Inferior parietal cortex (tissue), 1 donor: Measurements from ENCODE around the gene ADORA3.

Experiments used
- DNase-seq: peaks from one replicate; pipeline ENCODE4 v3.0.0-alpha.2; 2016; ENCODE audit errors: extremely low spot score

The ADORA3 gene

DNA sequence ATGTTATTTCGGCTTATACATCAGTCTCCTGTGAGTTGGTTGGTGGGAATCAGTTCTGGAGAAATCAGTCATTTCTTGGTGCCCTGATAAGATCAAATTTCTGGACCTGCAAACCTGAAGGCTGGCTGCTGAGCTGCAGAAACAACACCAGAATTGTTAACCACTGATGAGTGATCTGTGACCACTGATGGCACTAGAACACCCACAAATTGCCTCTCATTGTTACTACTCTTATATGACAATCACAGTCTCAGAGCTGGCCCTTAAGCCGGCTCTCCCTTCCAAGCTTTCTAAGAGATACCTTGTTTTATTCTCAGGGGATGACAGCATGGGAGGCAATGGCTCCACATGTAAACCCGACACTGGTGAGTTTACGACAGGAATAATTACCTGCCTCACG is 27.7 kb downstream of the ADORA3 start:
- DNase-seq = no peak

DNA sequence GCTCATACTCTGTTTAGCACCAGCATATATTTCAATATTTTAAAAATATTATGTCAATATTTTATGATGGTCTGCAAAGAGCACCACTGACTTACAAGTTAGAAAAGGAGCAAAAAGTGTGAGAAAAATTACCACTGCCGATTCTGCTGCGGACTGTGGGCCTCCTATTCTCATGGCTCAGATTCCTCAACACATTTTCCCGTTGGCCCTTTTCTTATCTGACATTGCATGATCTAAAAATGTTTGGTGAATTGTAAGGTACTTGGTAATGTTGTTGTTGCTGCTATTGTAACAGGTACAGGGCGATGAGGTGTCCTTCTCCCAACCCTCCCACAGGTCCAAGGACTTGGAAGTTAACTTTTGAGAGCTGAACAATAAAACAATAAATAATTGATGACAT is 28.9 kb downstream of the ADORA3 start:
- no peak for DNase-seq

DNA sequence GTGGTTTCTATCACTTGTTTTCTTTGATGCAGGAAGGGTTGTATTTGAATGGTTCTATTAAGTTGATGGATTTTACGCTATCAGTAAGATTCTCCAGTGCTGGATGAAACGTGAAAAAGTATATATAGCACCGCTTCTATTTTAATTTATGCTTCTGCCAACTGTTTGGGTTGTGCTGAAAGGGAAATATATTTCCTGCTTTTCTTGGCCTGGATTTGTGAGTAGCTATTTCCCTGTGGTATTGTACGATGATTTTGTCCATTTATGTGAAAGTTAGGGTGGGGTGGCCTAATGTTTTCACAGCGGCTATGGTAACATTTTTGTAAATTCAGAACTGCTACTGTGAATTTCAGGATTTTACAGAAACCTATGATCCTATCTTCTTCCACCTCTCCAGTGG is 29.3 kb downstream of the ADORA3 start:
- no peak for DNase-seq

DNA sequence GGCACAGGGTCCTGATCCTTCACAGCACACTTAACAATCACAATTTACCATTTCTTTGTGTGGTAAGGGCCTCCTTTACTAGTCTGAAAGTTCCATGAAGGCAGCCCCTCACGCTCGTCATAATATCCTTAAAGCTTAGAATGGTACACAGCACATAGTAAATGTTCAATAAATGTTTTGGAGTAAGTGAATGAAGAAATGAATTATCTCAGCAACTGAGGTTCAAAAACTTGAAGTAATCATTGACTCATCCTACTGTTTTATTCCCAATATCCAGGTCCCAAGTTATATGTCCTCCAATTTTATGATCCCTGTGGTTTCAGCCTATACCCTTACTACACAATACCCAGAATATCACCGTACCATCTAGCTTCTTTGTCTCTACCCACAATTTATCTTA is 31.9 kb downstream of the ADORA3 start:
- no peak for DNase-seq

DNA sequence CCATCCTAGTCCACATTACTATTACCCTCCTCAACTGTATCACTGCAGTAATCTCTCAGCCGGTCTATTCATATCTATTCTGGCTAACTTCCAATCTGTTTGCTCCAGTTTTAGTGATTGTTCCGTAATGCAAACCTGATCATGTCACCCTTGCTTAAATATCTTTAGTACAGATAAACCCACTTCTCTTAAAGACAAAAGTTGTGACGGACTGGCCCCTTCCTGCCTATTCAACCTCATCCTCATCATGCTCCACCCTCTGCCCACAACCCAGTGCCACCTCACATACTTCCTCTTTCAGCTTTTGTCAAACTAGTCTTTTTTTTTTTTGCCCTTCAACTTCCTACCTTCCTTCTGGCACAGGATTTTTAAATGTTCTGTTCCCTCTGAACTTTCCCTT is 32.4 kb downstream of the ADORA3 start:
- DNase-seq = no peak

DNA sequence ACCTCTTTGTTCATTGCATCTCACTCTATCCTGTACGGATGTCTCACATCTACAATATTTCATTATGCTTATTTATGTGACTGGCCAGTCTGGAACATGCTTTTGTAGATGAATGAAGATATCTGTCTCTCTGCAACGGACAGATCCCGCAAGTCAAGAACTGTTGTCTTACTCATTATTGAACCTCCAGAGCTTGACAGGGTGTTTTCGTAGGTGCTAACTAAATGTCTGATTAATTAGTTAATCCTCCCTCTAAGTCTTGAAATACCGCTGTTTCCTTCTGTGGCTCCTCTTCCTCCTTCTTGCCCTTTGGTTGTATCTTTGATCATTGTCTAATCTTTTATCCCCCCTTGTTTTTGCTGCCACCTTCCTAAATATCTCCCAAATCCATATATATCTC is 32.8 kb downstream of the ADORA3 start:
- no peak for DNase-seq

DNA sequence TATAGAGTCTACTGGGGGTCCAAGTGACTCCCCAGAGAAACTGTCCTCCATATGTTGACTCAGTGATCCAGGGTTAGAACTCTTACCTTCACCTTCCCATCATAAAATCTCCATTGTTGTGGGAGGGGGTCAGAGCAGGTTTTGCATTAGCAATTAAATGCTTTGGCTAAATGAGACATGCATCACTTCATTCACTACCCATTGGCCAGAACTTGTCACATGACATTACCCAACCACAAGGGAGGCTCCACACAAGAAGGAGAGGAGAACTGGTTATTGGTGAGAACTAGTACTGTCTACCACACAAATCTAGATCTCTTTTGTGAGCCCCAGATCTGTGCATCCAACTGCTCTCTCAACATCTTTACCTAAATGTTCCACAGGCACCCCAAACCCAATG is 33.9 kb downstream of the ADORA3 start:
- DNase-seq = no peak

DNA sequence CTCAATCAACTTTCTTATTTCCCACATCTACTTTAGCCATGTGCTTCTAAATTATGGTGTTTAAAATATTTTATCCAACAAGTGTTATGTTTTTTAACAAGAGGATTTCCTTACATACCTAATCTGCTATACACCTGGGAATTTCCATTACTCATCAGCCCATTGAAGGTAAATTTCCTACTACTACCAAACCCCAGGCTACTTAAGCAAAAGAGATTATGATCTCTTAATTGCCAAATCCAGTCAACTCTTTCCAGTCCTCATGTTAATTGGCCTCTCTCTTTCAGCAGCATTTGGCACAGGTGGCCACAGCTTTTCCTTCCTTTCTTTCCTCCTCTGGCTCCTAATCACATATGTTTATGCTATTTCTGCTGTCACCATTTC is 34.7 kb downstream of the ADORA3 start:
- DNase-seq = no peak

DNA sequence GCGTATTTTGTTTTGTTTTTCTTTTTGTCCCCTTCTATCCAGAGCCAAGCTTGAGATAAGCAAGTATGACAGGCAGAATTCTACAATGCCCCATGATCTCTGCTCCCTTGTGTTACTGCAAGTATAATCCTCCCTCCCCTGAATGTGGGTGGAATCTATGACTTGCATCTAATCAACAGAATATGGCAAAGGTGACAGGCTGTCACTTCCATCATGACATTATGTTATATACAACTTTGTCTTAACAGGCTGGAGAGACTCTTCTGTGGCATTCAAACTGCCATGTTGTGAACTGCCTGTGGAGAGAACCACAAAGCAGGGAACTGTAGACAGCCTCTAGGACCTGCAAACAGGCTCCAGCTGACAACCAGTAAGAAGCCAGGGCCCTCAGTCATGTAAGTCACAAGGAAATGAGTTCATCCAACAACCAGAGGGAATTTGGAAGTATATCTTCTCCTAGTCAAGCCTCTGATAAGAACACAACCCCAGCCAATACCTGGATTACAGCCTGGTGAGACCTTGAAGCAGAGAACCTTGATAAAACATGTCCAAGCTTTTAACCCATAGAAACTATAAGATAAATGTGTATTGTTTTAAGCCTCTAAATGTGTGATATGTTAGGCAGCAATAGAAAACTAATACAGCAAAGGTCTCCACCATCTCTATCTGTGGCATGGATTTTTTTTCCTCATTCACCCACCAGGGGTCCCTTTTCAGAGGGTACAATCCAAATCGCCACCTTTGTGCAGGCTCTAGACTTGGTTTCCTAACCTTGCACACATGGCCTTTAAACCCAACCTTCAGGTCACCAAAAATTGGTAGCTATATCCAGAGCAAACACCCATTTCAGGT is 35.3 kb downstream of the ADORA3 start:
- DNase-seq = no peak

DNA sequence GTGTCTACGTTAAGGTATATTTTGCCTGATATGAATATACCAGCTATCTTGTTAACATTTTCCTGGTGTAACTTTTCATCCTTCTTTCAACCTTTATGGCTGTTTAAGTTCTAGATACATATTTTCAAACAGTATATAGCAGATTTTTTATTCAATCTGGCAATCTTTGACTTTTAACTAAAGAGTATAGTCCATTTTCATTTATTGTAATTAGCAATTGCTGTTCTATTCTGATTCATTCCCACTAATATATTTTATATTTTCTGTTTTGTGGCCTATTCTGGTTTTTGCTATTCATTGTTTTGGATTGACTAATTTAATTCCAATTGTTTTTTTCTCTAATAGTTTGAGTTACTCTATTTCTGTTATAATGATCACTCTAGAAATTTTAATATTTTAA is 37.0 kb downstream of the ADORA3 start:
- DNase-seq = no peak

DNA sequence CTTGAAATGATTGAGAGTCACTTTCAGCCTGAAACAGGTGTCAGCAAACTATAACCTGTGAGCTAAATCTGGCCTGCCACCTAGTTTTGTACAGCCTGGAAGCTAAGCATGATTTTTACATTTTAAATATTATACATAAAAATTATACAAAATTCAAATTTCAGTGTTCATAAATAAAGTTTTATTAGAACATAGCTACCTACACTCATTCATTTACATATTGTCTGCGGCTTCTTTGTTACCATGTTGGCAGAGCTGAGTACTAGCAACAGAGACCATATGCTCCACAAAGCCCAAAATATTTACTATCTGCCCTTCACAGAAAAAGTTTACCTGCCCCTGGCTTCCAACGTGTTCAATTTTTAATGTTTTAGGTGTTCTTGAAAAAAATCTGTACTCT is 37.7 kb downstream of the ADORA3 start:
- DNase-seq = no peak

DNA sequence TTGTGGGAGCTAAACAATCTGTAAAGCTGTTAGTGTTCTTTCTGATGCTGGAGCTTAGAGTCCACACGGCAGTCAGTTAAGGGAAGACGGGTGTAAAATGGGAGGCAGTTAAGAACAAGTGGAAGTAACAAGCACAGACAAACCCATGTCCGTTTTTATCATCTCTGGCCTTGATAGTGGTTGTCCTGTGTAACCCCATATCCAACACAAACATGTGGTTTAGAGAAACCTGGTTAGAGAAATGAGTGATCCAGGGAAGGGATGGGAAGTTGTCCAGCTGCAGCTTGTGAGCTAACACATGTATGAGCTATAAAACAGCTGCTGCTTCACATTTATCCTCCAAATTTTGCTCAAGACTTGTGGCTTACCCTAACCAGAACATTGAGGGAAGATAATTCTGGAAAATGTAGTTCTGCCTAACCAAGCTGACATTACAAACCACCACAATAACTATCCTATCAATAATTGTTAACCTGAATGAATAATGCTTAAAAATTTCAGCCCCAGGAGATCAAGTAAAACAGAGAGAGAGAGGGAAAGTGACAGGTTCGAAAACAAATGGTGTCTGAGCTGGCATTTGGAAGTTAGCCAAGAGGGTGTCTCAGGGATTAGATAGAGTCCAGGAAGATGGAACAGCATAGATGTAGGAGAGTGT is 40.3 kb downstream of the ADORA3 start:
- no peak for DNase-seq

DNA sequence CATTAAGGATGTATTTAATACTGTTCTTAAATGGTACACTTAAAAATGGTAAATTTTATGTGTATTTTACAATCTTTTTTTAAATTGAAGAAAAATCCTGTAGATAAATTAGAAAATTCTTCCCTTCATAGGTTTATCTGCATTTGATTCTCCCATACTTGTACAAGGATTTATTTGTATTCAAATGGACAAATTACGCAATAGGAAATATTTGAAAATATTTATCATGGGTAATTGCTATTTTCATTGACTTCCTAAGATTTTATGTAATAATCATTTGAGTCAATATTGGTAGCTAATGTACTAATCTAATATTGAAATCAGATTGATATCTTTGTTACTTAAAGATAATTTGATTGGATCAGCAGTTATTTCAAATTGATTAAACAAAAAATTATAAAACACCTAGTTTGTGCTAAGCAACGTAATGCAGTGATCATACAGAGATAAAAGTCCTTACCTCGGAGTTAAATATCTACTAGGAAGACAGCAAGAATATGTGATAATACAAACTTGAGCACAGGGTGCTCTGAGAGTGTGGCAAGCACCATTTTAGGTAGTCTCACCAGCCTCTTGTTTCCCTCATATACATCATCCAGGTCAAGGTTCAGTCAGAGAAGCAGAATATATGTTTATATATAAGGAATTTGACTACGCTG is 40.9 kb downstream of the ADORA3 start:
- no peak for DNase-seq

DNA sequence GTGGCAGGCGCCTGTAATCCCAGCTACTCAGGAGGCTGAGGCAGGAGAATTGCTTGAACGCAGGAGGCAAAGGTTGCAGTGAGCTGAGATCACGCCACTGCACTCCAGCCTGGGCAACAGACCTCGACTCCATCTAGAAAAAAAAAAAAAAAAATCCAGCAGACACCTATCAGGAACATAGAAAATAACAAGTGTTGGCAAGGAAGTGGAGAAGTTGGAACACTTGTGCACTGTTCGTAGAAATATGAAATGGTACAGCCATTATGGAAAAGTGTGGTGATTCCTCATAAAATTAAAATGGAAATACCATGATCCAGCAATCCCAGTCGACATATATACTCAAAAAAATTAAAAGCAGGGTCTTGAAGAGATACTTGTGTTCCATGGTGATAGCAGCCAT is 41.7 kb downstream of the ADORA3 start:
- no peak for DNase-seq

DNA sequence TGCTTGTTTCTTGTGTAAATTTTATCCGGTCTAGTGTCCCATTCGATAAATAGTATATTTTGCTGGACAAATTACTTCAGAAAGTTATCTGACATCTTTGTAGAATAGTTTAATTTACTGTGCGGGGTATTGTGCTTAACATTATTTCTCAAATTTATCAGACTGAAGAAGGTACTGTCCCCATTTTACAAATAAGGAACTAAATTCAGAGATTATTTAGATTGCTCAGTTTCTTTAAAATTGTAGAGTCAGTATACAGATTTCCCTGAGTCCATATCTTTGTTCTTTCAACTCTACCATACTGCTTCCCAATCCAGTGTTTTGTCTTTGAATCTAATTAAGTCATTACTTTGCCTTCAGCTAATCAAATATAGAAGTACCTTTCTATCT is 47.8 kb downstream of the ADORA3 start:
- no peak for DNase-seq

DNA sequence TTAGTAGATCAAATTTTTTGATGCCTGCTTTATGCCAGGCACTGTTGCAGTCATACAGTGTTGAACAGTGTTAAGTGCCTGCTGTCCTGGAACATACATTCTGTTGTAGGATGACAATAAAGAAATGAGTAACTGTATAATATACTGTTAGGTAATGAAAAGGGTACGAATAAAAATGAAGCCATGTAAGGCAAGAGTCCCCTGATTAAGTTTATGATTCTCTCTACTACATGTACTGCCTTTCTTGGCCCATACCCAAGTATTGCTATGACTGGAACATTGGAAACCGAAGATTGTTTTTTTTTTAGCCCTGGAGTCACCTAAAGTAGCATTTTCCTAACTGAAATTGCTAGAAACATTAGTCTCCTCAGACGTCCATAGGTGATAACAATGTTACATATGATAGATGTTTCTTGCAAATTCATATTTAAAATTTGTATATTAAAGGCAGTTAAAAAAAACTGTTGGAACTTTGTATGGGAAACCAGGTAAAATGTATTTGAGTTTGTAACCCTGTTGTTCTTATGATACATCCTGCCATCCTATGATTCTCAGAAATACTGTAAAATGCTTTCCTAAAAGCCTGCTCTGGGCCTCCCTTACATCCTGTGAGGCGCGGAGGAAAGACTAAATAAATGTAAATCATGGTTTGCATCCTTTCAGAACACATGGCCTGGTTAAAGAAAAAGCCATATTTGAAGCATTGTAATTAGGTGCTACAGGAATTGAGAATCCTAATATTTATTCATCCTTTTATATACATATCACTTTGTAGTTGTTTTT is 48.4 kb downstream of the ADORA3 start:
- DNase-seq = no peak

DNA sequence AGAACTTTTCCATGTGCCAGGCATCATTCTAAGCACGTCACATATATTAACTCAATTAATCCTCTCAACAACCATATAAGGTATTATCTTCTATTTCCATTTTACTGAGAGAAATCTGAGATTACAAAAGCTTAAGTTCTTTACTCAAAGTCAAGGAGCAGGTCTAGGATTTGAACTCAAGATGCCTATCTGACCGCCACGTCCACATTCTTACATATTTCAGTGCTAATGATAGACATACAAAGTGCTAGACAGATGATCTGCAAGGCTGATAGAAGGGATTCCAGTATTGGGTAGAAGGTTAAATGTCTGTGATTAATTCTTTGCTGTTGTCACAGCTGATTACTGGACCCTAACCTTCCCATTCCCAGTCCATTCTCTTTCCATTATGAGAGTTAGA is 49.7 kb downstream of the ADORA3 start:
- no peak for DNase-seq

DNA sequence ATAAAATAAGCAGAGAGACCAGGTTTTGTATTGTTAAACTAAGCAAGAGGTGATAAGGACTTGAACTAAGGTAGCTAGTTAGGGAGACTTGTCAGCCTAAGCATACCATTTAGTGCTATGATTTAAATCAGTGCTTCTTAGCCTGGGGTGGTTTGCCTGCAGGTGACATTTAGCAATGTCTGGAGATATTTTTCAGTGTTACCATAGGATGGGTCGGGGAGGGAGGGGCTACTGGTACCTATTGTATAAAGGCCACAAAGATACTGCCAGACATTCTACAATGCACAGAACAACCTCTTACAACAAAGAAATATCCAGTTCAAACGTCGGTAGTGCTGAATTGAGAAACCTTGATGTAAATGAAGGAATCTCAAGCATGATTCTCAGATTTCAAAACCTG is 50.9 kb downstream of the ADORA3 start:
- no peak for DNase-seq

DNA sequence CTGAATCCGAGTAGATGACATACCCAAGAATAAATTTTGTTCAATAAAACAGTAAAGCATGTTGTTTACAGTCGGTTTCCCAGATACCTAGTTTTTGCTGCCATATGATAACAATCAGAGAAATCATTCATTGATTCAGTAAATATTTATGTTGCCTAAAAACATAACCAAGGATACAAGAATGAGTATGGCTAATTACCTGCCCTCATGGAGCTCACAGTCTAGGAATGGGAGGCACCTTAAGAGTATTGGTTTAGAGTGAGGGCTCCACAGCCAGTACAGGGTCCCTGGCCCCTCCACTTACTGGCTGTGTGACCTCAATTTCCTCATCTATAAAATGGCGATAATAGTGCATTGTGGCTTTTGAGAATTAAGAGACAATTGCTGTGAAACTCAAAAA is 53.2 kb downstream of the ADORA3 start:
- DNase-seq = no peak

DNA sequence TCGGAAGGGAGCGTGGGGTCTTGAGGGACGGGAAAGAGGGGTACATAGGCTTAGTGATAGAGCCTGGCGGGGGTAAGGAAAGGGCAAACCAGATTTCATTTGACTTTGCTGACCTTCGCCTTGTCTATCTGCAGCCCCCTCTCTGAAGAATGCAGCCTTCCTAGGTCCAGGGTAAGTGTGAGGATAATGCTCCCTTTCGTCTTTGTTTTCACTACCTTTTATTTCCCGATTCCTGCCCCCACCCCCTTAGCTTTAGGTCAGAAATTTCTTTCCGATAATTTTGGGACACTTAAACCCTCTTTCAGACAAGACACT is 53.8 kb downstream of the ADORA3 start:
- DNase-seq = no peak
